Skin epidermis (tissue), 12 donors: ENCODE measurements around the gene PEPD.

Source experiments
- H3K27ac ChIP-seq, 21 experiments: fragments of 200-600 bp; sonication (generic) in 11 of 21; one replicate each; pipeline ENCODE4 v1.5.0; 2020; ENCODE audit warnings: mild to moderate bottlenecking in 3 of 21, inconsistent platforms in 2 of 21, moderate library complexity in 2 of 21
- H3K4me3 ChIP-seq, 7 experiments: fragments of 200-600 bp; sonication (generic) in 2 of 7; one replicate each; pipeline ENCODE4 v1.5.0; 2020; ENCODE audit warnings: inconsistent platforms in 2 of 7, mild to moderate bottlenecking in 2 of 7, moderate library complexity in 1 of 7

Gene PEPD

DNA sequence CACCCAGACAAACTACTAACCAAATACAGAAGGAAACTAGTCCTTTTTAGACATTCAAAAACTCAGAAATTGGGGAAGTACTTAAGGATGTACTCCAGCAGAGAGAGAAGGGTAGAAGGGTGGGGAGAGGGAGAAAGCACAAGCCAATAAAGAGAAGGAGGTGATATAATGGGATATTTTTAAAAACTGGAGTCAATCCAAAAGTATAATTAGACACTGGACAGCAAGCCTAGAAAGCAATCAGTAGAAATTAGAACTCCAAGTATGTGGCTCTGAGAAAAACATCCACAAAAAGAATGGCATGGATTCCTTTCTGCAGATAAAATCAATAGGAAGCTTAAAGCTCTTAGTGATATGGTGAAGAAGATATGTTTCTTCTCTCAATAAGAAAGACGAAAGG, 55.8 kb downstream of the PEPD start:
- Histone ChIP-seq H3K4me3 (no peak overlapping the region), H3K27ac (no peak overlapping the region)

DNA sequence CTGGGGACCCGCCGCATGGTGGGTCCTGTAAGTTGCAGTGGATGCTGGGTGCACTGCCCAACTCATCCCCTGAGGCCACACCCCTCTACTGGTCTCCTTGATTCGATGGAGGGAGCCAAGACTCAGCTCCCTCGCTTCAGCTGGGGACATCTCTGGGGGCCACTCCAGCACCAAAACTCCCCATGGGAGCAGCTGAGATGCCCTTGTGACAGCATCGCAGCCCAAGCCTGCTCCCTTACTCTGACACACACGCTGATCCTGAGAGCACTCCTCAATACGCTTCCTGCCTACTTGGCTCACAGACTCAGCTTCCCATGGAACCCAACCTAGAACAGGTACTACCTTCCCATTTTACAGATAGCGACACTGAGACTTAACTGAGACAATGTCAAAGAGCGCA, 56.2 kb downstream of the PEPD start:
- Histone ChIP-seq H3K27ac (no peak overlapping the region), H3K4me3 (no peak overlapping the region)

DNA sequence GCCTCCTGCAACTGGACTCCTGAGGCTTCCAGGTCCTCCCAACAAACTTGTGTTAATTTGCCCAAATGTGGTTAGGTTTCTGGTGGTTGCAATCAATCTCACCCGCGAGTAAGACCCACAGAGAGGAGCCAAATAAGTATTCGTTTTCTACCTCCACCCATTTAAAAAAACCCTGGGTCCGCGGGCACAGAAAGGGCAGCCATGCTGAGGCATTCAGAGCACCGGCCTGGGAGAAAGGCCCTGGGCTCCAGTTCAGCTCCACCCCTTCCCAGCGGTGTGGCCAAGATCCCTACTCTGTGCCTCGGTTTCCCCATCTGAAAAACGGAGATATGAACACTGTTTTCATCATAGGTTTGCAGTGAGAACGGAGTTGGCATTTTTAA, 56.9 kb downstream of the PEPD start:
- H3K27ac ChIP-seq: no peak overlapping the region
- H3K4me3 ChIP-seq: no peak overlapping the region

DNA sequence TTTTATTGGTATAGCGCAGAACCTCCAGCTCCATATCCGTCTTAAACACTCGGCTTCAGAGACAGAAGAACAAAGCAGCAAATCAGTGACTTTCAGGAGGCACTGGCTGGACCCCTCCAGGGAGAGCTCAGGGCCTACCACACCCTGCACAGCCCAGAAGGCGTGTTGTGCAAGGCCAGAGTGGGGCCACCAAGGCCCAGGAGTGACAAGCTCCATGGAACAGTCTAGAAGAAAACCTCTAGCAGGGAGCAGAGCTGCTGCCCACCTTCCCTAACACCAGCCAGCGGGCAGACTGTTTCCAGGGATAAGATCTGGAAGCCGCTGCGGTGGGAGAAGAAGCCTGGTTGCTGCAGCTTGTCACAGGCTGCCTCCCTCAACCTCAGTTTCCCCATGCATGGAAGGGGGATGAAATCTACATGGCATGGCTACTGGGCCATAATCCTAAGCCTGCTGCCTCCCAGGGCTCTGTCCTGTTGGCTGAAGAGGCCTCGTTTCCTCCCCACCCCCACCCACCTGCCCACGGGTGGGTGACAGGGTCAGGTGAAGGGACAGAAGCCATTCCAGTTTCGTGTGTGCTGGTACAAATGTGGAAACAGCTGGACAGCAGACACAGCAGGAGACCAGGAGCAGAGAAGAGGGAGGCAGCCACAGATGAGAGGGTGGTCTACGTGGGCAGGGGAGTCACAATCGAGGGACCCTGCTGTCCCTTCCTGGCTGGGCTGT, 57.4 kb downstream of the PEPD start:
- H3K4me3 ChIP-seq: no peak overlapping the region
- peak overlapping the region in 1 of 21 experiments; percentile 65 for H3K27ac ChIP-seq

DNA sequence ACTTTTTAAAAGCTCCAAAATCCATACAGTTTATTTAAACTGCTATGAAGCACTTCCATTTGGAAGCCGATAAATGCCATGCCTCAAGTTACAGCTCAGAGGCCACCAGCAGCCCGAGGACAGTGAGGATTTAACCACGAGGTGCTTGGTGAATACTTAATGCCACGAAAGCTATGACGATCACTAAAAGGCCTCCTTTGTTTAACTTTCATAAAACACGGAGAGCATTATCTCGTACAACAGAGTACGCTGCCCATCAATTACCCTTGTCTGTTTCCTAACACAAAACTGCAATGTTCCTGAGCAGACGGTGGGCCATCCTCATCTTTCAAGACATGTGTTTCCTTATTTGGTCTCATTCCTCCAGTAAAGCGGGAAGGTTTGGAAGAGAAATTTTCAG, 58.4 kb downstream of the PEPD start:
- no peak overlapping the region for H3K27ac ChIP-seq

DNA sequence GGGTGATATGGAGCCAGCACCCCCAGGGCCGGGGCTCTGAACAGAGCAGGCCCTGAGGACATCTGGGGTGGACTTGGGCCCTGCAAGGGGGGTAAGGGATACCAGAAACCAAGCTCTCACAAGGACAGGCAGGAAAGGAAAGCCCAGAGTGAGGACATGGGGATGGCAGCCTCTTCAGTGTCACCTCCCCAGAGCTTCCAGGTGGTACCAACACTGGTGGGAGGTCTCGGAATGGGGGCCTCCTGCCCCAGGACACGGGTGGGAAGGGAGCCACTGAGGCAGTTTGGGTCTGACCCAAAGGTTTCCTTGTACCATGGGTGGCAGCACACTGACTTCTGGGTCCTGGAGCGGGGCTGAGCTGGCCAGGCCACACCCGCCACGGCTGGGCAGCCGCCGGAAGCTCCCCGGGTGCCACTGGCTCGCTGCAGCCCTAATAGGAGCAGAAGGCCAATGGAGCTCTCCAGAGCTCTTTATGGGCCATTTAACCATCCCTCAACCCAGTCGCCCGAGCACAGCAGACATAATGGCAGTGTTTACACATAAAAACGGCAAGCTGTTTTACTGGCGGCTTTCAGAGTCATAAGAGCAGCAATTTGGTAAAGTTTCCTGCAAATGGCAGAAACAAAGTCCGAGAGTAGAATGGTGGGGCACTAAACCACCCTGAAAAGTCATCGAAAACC, 59.3 kb downstream of the PEPD start:
- Histone ChIP-seq H3K4me3 (no peak overlapping the region), H3K27ac (peak overlapping the region in 1 of 21 experiments; percentile 43)

More for the DNA sequence above, 58.4 kb downstream of the PEPD start:
- no peak overlapping the region for H3K4me3 ChIP-seq

DNA sequence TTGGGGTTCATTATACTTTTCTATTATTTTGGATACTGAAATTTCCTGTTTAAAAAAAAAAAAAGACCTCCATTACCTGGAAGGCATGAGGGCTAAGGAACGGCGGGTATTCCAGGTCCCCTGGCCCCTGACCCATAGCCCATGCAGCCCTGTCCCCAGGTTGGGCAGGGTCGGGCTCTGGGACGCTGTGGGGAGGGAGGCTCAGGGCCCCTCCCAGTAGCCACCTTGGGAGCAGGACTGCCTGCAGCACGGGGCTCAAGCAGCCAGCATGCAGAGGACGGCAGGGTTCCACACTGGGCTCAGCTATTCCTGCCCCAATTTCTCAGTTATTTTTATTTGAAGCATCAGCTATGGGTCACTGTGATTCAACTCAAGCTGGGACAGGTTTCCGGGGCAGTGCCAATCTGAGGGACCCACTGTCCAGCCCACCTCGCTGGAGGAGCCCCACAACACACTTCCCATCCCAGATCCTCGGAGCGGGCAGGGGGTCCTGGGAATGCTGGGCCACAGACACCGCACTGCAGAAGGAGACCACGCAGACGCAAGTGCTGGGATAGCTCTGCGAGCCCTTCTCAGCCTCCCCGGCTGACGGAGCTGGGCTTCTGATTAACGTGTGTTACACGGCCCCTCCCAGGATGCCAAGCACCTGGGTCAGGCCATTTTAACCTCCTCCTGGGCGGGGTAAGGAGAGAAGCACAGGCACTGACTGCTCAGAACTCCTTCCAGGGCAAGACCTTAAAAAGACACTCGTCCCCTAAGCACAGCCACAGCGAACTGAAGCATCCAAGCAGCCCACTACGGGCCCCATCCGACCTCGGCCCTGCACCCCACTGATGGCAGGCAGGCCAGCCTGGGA, 60.1 kb downstream of the PEPD start:
- Histone ChIP-seq H3K27ac (peak overlapping the region in 1 of 21 experiments; percentile 43), H3K4me3 (no peak overlapping the region)

DNA sequence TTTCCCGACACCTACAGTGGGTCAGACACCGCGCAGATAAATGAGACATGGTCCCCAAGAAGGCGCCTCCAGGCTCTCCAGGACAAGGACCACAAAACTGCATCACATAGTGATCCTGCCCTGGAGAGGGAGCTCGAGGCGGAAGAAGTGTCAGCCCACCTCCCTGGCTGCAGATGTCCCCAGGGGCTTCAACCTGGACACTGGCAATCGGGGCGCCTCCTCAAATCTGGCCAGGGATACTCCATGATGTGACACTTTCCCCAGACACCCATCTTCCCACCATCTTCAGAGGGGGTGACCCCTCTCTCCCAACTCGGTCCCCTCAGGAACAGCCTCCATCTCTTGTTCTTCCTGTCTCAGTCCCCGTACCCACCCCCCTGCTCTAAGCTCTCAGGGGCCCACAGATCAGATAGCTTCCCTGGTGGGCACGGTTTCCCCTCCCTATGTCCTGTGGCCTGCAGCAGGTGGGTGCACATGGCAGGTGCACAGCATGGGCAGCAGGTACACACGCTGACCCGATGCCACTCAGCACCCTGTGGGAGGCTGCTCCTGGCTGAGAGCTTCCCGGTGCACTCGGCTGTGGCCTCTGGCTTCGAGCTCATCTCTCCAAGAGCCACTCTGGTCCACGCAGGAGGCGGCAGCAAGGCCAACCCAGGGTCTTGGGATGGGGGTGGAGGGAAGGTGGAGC, 61.2 kb downstream of the PEPD start:
- Histone ChIP-seq H3K27ac (no peak overlapping the region), H3K4me3 (no peak overlapping the region)

DNA sequence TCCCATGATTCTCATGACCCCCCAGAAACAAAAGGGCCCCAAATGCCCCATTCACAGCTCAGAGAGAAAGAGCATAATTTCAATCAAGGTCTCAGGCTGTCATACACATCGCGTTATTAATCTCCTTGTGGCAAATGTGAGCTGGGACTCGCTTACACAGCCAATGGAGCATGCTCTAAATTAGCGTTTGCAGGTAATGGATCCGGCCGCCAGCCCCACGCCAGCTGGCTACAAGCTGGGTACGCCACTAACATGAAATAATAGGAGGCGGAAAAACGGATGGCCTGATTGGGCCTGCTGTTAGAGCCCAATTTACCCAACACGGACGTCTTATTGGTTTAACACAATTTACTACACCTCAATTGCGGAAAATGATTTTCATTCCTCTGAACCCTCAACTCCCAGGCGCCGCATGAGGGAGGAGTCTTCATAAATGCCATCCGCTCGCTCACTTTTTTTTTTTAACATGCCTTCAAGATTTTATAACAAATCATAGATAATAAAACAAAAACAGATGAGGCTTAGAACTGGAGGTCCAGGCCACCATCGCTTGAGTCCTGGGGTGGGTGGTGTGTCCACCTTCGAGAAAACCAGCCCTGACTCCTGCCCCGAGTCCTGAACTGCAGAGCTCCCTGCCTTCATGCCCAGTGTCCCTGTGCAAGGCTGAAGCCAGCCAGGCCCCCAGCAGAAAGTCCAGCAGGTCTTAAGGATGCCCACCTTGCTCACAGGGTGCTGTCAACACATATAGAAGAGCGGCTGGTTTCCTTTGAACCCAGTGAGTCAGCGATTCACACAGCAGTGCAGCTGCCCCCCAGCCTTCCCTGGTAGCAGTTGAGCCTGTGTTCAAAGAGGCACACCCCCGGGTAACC, 62.1 kb downstream of the PEPD start:
- no peak overlapping the region for H3K27ac ChIP-seq
- no peak overlapping the region for H3K4me3 ChIP-seq

DNA sequence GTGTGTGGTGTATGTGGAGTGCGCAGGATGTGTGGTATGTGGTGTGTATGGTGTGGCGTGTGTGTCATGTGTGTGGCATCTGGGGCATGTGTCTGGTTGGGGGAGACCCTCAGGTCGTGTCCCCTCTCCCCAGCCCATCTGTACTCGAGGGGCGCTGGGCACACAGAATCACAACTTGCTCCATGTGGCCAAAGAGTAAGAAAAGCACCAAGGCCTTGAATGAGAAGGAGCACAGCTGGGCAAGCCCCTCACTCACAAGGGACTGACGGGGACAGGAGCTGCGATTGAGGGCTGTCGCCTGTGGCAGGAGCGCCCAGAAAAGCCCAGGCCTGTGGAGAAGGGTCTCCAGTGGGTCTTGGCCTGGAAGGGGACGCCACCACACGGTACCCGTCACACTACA, 62.8 kb downstream of the PEPD start:
- Histone ChIP-seq H3K27ac (no peak overlapping the region), H3K4me3 (no peak overlapping the region)

DNA sequence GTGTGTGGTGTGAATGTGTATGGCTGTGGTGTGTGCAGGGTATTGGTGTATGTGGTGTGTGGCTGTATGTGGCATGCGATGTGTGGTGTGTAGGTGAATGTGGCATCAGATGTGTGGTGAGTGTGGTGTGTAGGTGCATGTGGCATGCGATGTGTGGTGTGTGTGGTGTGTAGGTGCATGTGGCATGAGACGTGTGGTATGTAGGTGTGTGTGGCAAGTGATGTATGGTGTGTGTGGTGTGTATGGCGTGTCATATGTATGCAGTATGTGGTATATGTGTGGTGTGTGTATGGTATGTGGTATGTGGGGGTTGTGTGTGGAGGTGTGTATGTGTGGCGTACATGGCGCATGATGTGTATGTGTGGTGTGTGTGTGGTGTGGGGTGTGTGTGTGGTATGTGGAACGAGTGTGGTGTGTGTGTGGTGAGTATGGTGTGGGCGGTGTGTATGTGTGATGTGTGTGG, 63.4 kb downstream of the PEPD start:
- no peak overlapping the region for H3K4me3 ChIP-seq
- no peak overlapping the region for H3K27ac ChIP-seq

DNA sequence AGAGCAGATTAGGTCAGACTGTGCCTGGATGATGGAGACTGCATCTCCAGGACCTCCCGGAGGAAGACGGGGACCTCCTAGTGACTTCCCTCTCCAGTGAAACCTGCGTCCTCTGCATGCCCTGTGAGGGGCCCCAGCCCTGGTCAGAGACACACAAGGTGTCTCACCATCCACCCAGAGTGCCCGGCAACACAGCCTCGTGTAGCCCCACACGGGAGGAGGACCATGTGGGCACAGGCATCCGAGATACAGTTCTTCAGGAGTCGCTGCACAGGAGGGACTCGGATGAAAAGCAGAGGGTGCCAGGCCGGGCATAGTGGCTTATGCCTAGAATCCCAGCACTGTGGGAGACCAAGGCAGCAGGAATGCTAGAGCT, 64.8 kb downstream of the PEPD start:
- H3K4me3 ChIP-seq: no peak overlapping the region
- no peak overlapping the region for H3K27ac ChIP-seq

DNA sequence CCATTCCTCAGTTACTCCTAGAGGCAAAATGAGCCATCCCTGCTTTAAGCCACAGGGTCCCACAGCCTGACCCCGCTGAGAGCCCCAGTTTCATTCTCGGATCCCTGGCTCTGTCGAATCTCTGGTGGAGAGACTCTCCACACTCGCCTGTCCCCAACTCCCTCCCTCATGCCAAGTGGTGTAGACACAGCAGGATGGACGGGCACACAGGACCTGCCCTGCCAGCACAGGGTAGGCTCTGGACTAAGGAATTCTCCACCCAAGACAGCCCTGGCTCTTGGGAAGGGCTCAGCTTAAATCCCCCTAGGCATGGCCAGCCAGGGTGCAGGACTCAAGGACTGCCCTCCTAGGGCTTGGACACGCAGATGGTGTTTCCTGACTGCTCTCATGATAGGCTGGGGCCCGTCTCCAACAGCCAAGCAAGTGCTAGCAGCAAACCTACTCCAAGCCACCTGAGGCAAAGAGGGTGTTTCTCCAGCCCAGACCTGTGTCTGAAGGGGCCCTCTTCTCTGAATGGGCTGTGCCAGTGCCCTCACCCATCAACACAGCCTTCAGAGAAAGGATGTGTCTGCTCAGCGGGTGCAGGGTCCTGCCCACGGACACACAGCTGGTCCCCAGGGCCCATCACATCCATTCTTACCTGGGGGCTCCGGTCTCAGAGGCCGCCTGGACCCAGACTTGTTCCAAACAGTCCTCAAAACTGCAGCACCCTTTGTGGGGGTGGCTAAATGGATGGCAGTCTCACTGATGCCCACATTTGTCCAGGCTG, 65.3 kb downstream of the PEPD start:
- Histone ChIP-seq H3K4me3 (no peak overlapping the region), H3K27ac (no peak overlapping the region)

DNA sequence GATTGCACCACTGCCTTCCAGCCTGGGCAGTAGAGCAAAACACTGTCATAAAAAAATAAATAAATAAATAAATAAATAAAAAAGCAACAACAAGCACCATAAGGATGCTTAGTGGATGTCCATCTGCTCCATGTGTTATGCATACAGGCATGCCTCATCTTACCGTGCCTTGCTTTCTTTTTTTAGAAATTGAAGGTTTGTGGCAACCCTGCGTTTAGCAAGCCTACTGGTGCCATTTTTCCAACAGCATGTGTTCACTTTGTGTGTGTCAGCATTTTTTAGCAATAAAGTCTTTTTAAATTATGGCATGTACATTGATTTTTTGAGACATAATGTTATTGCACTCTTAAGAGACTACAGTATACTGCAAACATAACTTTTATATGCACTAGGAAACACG, 68.3 kb downstream of the PEPD start:
- Histone ChIP-seq H3K27ac (no peak overlapping the region), H3K4me3 (no peak overlapping the region)

DNA sequence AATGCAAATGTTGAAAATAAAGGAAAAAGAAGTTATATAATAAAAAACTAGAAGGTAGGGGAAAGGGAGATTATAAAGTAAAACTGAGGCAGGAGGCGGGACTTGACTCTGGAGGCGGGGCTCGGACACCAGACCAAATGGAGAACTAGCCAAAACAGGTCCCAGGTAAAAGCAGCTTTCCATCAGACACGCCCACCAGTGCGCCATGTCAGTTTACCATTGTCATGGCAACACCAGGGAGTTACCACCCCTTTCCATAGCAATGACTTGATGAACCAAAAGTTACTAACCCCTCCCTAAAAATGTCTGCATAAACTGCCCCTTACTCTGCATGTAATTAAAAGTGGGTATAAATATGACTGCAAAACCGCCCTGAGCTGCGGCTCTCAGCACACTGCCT, 70.9 kb downstream of the PEPD start:
- H3K27ac ChIP-seq: no peak overlapping the region
- no peak overlapping the region for H3K4me3 ChIP-seq

DNA sequence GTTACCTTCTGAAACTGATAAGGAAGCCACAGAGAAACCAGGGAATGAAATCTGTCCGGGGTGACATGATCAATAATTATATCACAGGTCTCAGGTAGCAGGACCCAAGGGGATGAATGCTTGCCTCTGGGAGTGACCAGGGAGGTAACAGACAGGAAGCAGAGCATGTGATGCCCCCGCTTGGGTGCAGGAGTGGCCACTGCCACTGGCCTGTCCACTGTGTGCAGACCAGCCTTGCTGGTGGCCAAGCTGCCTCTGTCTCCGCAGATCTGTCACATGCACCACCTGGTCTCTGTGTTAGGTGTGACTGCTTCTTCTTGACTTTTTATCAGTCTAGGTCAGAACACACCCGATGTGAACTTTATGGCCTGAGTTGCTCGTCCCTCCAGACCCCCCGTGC, 71.8 kb downstream of the PEPD start:
- H3K4me3 ChIP-seq: no peak overlapping the region
- no peak overlapping the region for H3K27ac ChIP-seq

DNA sequence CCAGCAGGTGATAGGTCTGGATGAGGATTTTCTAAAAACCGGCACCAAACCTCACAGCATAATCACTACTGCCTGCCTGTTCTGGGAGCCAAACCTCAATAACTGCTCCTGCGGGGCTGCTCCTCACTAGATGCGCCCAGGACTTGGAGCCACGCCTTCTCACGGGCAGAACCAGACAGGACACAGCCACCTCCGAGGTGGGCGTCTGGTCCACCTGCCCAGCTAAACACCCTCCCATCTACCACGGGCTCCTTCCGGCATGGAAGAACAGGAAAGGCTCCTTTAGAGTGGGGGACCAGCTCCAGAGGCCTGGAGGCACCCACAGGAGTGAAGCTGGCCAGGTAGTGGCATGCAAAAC, 73.5 kb downstream of the PEPD start:
- no peak overlapping the region for H3K27ac ChIP-seq
- no peak overlapping the region for H3K4me3 ChIP-seq

DNA sequence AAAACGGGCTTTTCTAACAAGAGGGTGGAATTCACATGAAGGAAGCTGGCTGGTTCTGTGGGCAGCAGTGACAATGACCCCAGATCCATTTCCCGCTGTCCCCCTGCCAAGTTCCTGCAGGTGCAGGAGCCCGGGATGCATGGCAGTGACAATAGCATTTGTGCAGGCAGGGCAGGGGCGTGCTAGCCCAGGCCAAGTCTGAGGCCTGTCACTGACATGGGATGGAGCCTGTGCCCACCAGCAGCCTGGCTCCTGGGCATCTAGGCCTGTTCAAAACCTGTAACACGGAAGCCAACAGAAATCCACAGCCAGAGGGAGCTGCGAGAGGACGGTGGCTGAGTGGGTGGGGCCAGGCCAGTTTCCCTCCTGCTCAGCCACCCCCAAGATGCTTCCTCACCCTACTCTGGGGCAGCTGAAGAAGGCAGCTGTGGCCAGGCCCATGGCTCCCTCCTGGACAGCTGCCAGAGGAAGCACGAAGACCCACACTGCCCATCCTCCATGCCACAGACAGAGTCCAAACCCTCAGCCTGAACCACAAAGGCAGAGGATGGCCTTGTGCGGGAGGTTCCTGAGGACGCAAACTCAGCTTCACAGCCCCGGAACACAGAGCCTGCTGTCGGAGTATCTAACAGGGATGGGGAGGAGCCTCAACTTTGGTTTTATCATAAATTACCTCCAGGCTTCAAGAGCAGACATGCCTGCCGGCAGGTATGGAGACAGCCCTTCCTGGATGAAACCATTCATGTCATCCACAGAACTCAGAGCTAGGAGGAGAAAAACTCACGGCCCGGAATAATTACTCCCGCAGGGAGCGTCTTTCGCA, 74.0 kb downstream of the PEPD start:
- no peak overlapping the region for H3K4me3 ChIP-seq
- no peak overlapping the region for H3K27ac ChIP-seq
